Keratinocyte (primary cell): Measurements from ENCODE around the gene BAIAP3. TPM values are rescaled to one million over a fixed set of nuclear protein-coding genes. Genes with fewer than 3 reads are reported as not detected.

Experiments
- DNase-seq: peaks from one replicate; pipeline ENCODE4 v3.0.0-alpha.2; 2011; ENCODE audit warnings: low read depth, missing footprints, low spot score
- FAIRE-seq: peaks from 2 replicates; lab custom pipeline; 2011; peaks lifted over from hg19 to GRCh38; lab: Jason Lieb, UNC
- H2AFZ ChIP-seq: 2 replicates; pipeline ENCODE4 v1.6.0; 2012; ENCODE audit warnings: low read length, control low read depth, inconsistent platforms; ENCODE audit not compliant: control insufficient read depth
- H3K27ac ChIP-seq: 2 replicates; pipeline ENCODE4 v1.5.1; 2011; ENCODE audit warnings: low read length; ENCODE audit not compliant: control insufficient read depth, insufficient read depth
- H3K27me3 ChIP-seq: 3 replicates; pipeline ENCODE4 v1.6.0; 2011; ENCODE audit warnings: low read length; ENCODE audit not compliant: control insufficient read depth, insufficient read depth; ENCODE audit errors: extremely low read depth
- H3K36me3 ChIP-seq, 2 experiments: 2 replicates in 1 of 2; 3 replicates in 1 of 2; pipeline ENCODE4 v1.5.1; 2011; ENCODE audit warnings: low read length in 2 of 2, mild to moderate bottlenecking in 1 of 2; ENCODE audit not compliant: control insufficient read depth in 2 of 2, insufficient read depth in 2 of 2; ENCODE audit errors: extremely low read depth in 1 of 2
- H3K4me1 ChIP-seq: 3 replicates; pipeline ENCODE4 v1.5.1; 2011; ENCODE audit warnings: low read length; ENCODE audit not compliant: control insufficient read depth, insufficient read depth; ENCODE audit errors: extremely low read depth
- H3K4me2 ChIP-seq: 3 replicates; pipeline ENCODE4 v1.6.0; 2011; ENCODE audit warnings: low read depth, low read length; ENCODE audit not compliant: control insufficient read depth, insufficient read depth; ENCODE audit errors: extremely low read depth
- H3K4me3 ChIP-seq, 3 experiments: fragments of 200-600 bp in 1 of 3; sonication (generic) in 1 of 3; 2 replicates in 2 of 3; 3 replicates in 1 of 3; pipeline ENCODE4 v1.5.1; 2011 to 2016; ENCODE audit warnings: low read length in 3 of 3, mild to moderate bottlenecking in 3 of 3, control low read depth in 2 of 3, inconsistent platforms in 1 of 3, low read depth in 1 of 3, mixed read lengths in 1 of 3, mixed run types in 1 of 3, moderate library complexity in 1 of 3; ENCODE audit not compliant: control insufficient read depth in 2 of 3, insufficient read depth in 2 of 3; ENCODE audit errors: extremely low read depth in 1 of 3
- H3K79me2 ChIP-seq: 2 replicates; pipeline ENCODE4 v1.6.0; 2012; ENCODE audit warnings: low read length; ENCODE audit not compliant: control insufficient read depth, insufficient read depth
- H3K9ac ChIP-seq: 3 replicates; pipeline ENCODE4 v1.6.0; 2011; ENCODE audit warnings: low read length; ENCODE audit not compliant: control insufficient read depth, insufficient read depth; ENCODE audit errors: extremely low read depth
- H3K9me1 ChIP-seq: 3 replicates; pipeline ENCODE4 v1.6.0; 2011; ENCODE audit warnings: low read length; ENCODE audit not compliant: control insufficient read depth, insufficient read depth; ENCODE audit errors: extremely low read depth
- H3K9me3 ChIP-seq: 2 replicates; pipeline ENCODE4 v1.5.1; 2012; ENCODE audit warnings: low read depth, low read length; ENCODE audit not compliant: control insufficient read depth
- H4K20me1 ChIP-seq: 3 replicates; pipeline ENCODE4 v1.6.0; 2011; ENCODE audit warnings: low read length; ENCODE audit not compliant: control insufficient read depth, insufficient read depth; ENCODE audit errors: extremely low read depth
- CTCF ChIP-seq, 3 experiments: IDR thresholded peaks in 1 of 3; conservative IDR thresholded peaks in 1 of 3; optimal IDR thresholded peaks in 1 of 3; 2 replicates in 2 of 3; 3 replicates in 1 of 3; pipeline versions ENCODE3 to v1.5.1; 2011; ENCODE audit warnings: low read length in 3 of 3, mild to moderate bottlenecking in 3 of 3, moderate library complexity in 2 of 3, control low read depth in 1 of 3, inconsistent platforms in 1 of 3; ENCODE audit not compliant: insufficient read depth in 2 of 3; ENCODE audit errors: extremely low read depth in 1 of 3
- EZH2 ChIP-seq: IDR thresholded peaks from one replicate; pipeline ENCODE4 v1.6.1; 2012; ENCODE audit warnings: inconsistent platforms, mild to moderate bottlenecking, low read length, moderate library complexity
- dilution Hi-C: fragments of 300-500 bp; cut with MboI; formaldehyde crosslinking; loops from one replicate; pipeline ENCODE4 v1.7.0; 2020; ENCODE audit warnings: low sequenced_read_pairs; ENCODE audit not compliant: extremely low pct_ligation_motif_present
- polyA plus RNA-seq, 5 experiments: library from polyadenylated mRNA; depleted of rRNA in 3 of 5; stranded (reverse) in 3 of 5; stranded (forward) in 1 of 5; unstranded in 1 of 5; fragments of >200 nt; gene quantifications; 1 replicate in 1 of 5; 2 replicates in 3 of 5; 3 replicates in 1 of 5; pipeline versions ENCODE4 v1.2.1 to v1.2.3, GENCODE V29; 2011 to 2012; ENCODE audit warnings: missing spikeins in 2 of 5, low read depth in 1 of 5, low replicate concordance in 1 of 5

BAIAP3 gene
- polyA plus RNA-seq, 1 donor (not counting 4 experiments of a cell fraction or from before 2014, with no cell fraction given) = not detected

DNA sequence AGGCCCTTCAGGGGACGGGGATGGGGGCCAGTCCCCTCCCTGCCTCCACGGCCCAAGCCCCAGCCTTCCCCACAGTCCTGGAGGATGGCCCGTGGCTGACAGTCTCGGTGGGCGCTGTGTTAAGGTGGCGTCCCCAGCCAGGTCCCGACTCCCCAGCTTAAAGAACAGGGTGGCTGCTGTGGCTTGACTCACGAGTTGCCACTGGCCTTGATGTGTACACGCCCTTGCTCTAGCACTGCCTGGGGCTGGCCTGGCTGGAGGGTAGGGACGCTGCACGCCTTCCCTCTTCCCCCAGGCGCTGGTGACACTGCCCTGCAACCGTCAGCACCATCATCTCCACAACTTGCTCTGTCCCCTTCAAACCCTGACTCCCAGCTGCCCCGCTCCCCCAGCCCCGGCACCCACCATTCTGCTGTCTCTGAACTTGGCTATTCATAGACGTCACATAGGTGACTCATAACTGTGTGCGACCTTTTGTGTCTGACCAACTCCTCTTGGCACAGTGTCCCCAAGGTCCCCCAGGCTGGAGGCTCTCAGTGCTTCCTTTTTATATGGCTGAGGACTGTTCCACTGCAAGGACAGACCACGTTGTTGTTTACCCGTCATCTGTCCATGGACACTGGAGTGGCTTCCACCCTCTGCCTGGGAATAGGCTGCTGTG, 24.6 kb downstream of the BAIAP3 start:
- H3K27me3 ChIP-seq = no peaks in the 10 kb centered on the region
- no peak overlapping the region for H3K4me2 ChIP-seq
- H3K36me3 ChIP-seq = peaks cover 9 to 10% of the 10 kb centered on the region in 2 experiments
- DNase-seq (no peak), FAIRE-seq (no peak)
- no peak for TF ChIP-seq CTCF (optimal IDR thresholded peaks at IDR 0.05 in 1 of 3, IDR thresholded peaks at IDR 0.05 in 1 of 3, conservative IDR thresholded peaks at IDR 0.05 in 1 of 3; ENCODE audit: extremely low read depth in 1 of 3, insufficient read depth in 2 of 3, low read length in 3 of 3)
- no peak for TF ChIP-seq EZH2
- H2AFZ ChIP-seq = no peak overlapping the region
- H3K79me2 ChIP-seq = peaks cover 51% of the 10 kb centered on the region
- peaks cover 3% of the 10 kb centered on the region for H3K4me1 ChIP-seq
- H3K9me1 ChIP-seq = peaks cover 4% of the 10 kb centered on the region
- no peak overlapping the region for H3K4me3 ChIP-seq
- dilution Hi-C loops = no loop called here
- H3K27ac ChIP-seq = no peak overlapping the region
- no peaks in the 10 kb centered on the region for H4K20me1 ChIP-seq
- no peaks in the 10 kb centered on the region for H3K9me3 ChIP-seq
- no peak overlapping the region for H3K9ac ChIP-seq

DNA sequence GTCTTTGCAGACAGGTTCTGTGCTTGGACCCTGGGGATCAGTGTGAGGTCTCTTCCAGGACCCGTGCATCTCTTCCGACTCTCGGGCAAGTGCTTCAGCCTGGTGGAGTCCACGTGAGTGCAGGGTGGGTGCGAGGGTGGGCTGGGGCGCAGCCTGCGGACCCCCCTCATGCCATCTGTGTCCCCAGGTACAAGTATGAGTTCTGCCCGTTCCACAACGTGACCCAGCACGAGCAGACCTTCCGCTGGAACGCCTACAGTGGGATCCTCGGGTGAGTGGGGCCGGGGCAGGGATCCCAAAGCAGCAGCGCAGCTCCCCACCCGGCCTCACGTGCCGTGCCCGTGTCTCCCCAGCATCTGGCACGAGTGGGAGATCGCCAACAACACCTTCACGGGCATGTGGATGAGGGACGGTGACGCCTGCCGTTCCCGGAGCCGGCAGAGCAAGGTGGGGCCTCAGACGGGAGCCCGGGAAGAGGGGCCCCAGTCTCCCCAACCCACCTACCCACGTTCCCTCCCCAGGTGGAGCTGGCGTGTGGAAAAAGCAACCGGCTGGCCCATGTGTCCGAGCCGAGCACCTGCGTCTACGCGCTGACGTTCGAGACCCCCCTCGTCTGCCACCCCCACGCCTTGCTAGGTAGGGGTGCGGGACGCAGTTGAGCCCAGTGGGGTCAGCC, 28.4 kb downstream of the BAIAP3 start:
- H3K9me1 ChIP-seq = no peaks in the 10 kb centered on the region
- no peaks in the 10 kb centered on the region for H3K9me3 ChIP-seq
- H3K4me3 ChIP-seq = no peak overlapping the region
- no peaks in the 10 kb centered on the region for H3K4me1 ChIP-seq
- H3K9ac ChIP-seq = no peak overlapping the region
- TF ChIP-seq EZH2 (no peak), CTCF (optimal IDR thresholded peaks at IDR 0.05 in 1 of 3, IDR thresholded peaks at IDR 0.05 in 1 of 3, conservative IDR thresholded peaks at IDR 0.05 in 1 of 3; ENCODE audit: extremely low read depth in 1 of 3, insufficient read depth in 2 of 3, low read length in 3 of 3) (no peak)
- no peaks in the 10 kb centered on the region for H4K20me1 ChIP-seq
- peaks cover 12 to 22% of the 10 kb centered on the region in 2 experiments for H3K36me3 ChIP-seq
- H3K79me2 ChIP-seq = peaks cover 16% of the 10 kb centered on the region
- no peak overlapping the region for H3K27ac ChIP-seq
- no peaks in the 10 kb centered on the region for H3K27me3 ChIP-seq
- H2AFZ ChIP-seq = no peak overlapping the region
- no peak overlapping the region for H3K4me2 ChIP-seq
- FAIRE-seq (no peak), DNase-seq (no peak)
- dilution Hi-C loops = no loop called here
